Effector memory CD4-positive, alpha-beta T cell (primary cell): ENCODE results near the gene MEF2C.

ENCODE experiments used
- DNase-seq, 3 donors: peaks; one replicate each; pipeline ENCODE4 v3.0.0-alpha.2; 2020
- H3K27ac ChIP-seq: 2 replicates; pipeline ENCODE4 v1.7.0; 2013; ENCODE audit warnings: mild to moderate bottlenecking, low read length, moderate library complexity; ENCODE audit not compliant: insufficient read depth, poor library complexity, severe bottlenecking
- H3K27me3 ChIP-seq: replicated peaks from 2 replicates; pipeline ENCODE4 v1.7.0; 2013; ENCODE audit warnings: mild to moderate bottlenecking, low read length; ENCODE audit not compliant: insufficient read depth, control insufficient read depth, poor library complexity, severe bottlenecking
- H3K36me3 ChIP-seq: 2 replicates; pipeline ENCODE4 v1.7.0; 2013; ENCODE audit warnings: mild to moderate bottlenecking, low read length, moderate library complexity; ENCODE audit not compliant: control insufficient read depth, insufficient read depth
- H3K4me1 ChIP-seq: 2 replicates; pipeline ENCODE4 v1.7.0; 2013; ENCODE audit warnings: low read length, mild to moderate bottlenecking; ENCODE audit not compliant: control insufficient read depth, insufficient read depth, poor library complexity, severe bottlenecking
- H3K4me3 ChIP-seq: 2 replicates; pipeline ENCODE4 v1.7.0; 2013; ENCODE audit warnings: low read length, low read depth, mild to moderate bottlenecking; ENCODE audit not compliant: insufficient read depth, poor library complexity, severe bottlenecking
- H3K9me3 ChIP-seq: 2 replicates; pipeline ENCODE4 v1.7.0; 2013; ENCODE audit warnings: mild to moderate bottlenecking, low read length, moderate library complexity; ENCODE audit not compliant: control insufficient read depth

MEF2C gene

DNA sequence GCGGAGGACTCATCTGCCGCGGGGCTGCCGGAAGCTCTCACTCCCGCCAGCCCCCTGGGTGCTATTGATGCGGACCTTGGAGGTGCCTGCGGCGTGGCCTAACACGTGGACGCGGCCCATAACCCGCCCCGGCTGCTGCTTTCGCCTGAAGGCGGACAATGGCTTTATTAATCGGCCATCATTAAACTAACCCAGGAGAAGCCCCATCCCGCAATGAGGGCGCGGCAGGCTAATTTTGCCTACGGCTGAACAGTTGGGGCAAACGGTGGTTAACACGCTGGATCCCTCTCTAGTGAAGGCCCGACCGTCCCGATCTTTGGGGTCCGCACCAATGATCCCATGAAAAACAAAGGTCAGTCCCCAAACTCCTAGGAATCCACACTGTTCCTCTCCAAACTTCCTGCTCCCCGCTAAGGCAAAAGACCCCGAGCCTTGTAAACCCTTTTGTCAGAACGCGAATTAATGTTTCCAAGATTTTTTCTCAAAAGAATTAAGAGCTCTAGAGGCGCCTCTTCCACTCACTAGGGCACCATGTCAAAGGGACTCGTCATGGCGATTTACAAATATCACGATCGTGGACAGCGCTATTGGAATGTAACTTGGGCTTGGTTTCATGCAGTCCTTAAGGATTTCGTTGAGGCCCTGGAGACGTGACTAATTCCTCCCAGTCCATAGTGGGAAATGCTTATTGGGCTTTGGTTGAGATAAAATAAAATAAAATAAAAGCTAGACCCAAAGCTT, 193.1 kb downstream of the MEF2C start:
- H3K27me3 ChIP-seq = peaks cover 76% of the 10 kb centered on the region
- H3K36me3 ChIP-seq = no peaks in the 10 kb centered on the region
- H3K4me1 ChIP-seq = peaks cover 11% of the 10 kb centered on the region
- no peak overlapping the region for H3K4me3 ChIP-seq
- DNase-seq = no peak
- H3K27ac ChIP-seq = no peak overlapping the region
- H3K9me3 ChIP-seq = no peaks in the 10 kb centered on the region

DNA sequence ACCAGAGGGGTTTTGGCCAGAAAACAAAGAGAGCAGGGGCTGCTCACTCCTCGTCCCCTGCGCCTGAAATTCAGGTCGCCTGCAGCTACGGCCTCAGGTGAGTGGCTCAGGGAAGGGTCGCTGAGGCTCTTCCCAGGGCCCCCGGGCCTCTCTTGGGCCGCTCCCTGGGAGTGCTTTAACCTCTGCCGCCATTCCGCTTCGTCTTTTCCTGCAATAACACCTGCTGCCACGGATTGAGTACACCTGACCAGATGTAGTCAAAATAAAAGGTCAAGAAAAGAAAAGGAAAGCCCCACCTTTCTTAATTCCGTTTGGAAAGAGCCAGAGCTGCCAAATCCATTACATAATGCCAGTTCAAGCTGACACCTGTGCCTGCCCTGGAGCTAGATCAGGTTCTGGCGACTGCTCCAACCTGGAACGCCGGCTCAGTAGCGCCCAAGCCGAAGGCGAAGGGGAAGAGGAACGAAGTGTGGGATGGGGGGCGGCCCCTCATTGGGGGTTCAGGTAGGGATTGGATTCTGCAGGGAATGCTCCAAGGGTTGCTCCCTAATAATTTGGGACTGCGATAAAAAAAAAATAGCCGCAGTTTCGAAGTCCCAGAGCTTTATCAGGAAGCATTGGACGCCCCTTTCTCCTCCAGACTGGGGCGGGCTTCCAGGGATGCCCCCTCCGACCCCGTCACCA, 193.9 kb downstream of the MEF2C start:
- no peak for DNase-seq
- no peak overlapping the region for H3K4me3 ChIP-seq

DNA sequence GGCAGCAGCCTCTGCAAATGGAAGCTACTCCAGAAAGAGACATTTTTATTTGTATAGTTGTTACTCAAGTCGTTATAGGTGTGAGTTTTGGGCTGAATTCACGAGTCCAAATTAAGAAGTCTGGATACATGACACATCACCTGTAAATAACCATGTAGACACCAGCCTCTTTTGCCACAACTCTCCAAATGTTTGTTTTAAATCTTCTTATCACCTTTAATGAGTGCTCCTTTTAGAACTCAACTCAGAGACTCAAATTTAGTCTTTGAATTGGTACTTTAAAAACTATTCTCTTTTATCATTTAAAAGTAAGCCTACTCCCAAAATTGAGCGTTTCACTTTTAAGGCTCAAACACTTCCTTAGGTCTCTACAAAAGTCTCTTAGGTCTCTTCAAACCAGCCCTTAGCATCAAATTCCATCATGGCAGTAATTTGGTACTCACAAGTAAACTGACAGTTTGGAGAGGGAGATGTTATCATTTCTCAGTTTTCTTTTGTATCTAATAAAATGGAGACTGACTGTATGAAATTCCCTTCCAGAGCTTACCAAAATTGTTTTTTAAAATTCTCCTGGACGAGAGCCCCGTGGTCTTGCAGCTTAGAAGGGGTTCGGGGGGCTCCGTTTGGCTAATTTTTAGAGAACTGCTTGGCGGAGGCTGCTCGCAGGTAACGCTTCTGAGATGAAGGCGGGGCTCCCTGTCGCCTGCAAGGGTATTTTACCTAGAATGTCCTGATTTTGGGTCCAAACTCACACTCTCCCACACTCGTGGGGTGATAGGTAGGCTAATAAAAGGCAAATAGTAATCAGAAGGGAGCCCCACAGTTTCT, 194.6 kb downstream of the MEF2C start:
- Histone ChIP-seq H3K36me3 (no peaks in the 10 kb centered on the region), H3K9me3 (no peaks in the 10 kb centered on the region), H3K4me3 (no peak overlapping the region), H3K27me3 (peaks cover 85% of the 10 kb centered on the region), H3K27ac (no peak overlapping the region), H3K4me1 (peaks cover 11% of the 10 kb centered on the region)
- DNase-seq = no peak

More for the DNA sequence above, 193.9 kb downstream of the MEF2C start:
- H3K4me1 ChIP-seq = peaks cover 11% of the 10 kb centered on the region
- H3K27ac ChIP-seq = no peak overlapping the region
- no peaks in the 10 kb centered on the region for H3K36me3 ChIP-seq
- peaks cover 77% of the 10 kb centered on the region for H3K27me3 ChIP-seq
- H3K9me3 ChIP-seq = no peaks in the 10 kb centered on the region

DNA sequence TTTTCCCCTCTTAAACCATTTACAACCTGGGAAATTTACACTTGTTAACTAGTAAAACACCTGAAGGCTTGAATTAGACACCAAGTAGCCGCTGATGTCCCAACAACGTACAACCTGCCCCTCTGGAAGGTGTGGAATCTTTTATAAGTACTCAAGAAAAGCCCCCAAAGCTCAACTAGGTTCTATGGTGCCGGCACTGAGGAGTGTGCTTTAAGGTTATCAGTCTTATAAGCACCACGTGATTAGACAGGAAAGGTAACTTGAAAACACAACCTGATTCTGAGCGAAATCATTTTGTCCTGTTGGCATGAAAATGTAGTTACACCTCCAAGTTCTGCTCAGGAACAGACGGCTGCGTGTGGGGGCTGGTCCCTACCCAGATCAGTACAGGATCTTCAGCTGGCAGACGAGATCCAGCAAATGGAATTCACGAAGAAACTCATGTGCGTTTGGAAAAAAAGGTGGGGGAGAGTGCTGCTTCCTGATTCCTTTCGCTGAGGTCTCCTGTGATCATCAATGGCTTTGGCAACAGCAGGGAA, 195.5 kb downstream of the MEF2C start:
- no peak overlapping the region for H3K27ac ChIP-seq
- peaks cover 11% of the 10 kb centered on the region for H3K4me1 ChIP-seq
- H3K36me3 ChIP-seq = no peaks in the 10 kb centered on the region
- no peaks in the 10 kb centered on the region for H3K9me3 ChIP-seq
- peaks cover 80% of the 10 kb centered on the region for H3K27me3 ChIP-seq
- H3K4me3 ChIP-seq = no peak overlapping the region
- DNase-seq = no peak

DNA sequence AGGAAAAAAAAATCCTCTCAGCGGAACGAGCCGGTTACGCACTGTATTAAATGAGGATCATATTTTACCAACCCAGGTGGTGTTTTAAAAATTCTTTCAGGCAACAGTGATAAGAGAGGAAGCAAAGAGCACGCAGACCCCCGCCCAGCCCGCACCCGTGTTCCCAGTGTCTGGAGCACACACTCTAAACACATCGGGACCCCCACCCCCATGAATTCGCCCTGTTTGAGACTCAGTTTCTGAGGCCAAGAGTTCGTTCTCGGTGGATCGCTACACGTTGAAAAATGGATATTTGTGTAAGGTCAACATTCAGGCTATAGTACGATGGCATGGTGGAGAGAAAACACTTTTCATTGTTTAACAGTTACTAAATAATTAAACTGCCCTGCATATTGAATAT, 196.3 kb downstream of the MEF2C start:
- H3K4me1 ChIP-seq = peaks cover 10% of the 10 kb centered on the region
- H3K4me3 ChIP-seq = no peak overlapping the region
- no peak overlapping the region for H3K27ac ChIP-seq
- H3K36me3 ChIP-seq = no peaks in the 10 kb centered on the region
- DNase-seq = no peak
- H3K27me3 ChIP-seq = peaks cover 74% of the 10 kb centered on the region
- H3K9me3 ChIP-seq = no peaks in the 10 kb centered on the region

DNA sequence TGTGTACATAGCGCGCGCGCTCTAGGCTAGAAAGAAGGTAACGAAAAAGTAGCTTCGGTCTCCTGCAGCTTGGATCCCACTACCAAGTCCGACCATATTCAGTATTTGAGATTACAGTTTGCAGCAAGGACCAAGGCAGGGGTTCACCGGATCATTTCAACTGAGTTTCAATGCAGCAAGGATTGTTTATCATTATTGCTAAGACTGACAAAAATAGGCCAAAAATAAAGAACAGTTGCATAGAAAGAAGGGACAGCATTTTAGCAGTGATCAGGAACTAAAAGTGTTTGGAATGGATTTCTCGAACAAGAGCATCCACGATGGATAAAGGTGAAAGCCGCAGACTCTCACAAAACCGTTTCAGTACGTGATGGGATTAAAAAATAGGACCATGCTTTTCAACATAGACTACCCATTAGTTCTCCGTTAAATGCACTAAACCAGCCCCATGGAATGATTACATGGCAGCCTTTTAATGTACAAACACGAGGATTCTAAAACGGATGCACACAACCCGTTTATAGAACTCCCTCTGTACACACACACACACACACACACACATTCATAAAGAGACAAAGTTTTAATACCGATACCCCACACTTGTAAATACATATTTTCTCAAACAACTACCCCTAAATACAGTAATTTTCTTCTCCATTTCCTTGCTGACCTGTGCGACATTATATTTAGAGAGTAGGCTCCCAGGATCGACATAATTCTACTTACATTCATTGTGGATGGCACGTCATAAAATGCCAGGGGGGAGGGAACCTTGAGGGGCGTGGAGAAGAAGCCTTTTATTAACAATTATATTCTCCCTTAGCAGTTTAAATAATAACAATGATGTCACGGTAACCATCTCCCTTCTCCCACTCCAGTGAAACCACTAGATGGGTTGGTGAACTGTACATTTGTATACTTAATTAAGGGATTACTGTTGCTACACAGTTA, 197.1 kb downstream of the MEF2C start:
- Histone ChIP-seq H3K9me3 (no peaks in the 10 kb centered on the region), H3K36me3 (no peaks in the 10 kb centered on the region), H3K4me1 (peaks cover 8% of the 10 kb centered on the region), H3K4me3 (no peak overlapping the region), H3K27me3 (peaks cover 78% of the 10 kb centered on the region), H3K27ac (no peak overlapping the region)
- no peak for DNase-seq

DNA sequence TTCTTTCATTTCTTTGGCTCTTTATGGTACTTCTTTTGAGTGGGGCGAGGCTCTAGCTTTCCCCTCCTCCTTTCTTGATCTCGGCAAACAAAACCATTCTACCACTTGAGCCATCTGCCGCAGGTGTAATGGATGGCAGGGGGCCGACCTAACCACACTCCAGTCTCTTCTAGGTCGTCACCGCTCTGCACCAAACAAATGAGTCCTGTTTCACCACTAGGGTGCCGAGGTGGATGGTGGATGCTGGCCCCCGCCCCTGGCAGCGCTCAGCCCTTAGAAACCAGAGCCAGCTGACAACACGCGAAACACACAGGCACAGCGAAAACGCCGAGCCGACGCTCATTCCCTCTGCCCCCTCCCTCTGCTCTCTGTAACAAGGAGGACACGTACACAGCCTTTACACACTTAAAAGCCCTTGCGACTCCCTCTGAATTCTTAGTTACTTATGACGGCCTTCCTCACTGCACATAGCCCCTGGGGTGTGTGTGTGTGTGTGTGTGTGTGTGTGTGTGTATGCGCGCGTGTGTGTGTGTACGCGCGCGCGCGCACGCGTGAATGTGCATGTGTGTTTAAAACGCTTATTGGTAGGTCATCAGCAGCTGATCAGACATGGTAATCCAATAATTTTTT, 199.4 kb downstream of the MEF2C start:
- no peak for DNase-seq
- H3K4me3 ChIP-seq = no peak overlapping the region

DNA sequence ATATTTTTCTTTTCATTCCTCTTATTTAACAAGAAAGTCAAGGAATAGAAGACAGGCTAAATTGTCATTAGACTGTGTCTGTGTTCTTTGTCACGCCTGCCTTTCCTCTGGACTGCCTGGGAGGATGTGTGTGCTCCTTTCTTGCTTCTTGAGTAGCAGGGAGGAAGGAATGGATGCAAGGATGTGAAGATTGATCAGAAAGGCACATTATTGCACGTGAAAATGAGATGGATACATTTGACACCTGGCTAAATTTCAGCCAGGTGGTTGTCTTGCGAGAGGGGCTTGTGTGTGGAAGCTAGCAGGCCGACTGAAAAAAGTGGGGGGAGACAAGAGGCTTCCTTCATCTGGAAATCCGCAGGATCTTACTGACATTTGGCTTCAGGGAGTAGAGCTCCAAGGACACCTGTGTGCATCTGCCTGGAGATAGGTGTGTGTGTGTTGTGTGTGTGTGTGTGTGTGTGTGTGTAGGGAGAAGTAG, 200.1 kb downstream of the MEF2C start:
- Histone ChIP-seq H3K4me3 (no peak overlapping the region), H3K27ac (no peak overlapping the region), H3K36me3 (no peaks in the 10 kb centered on the region), H3K27me3 (peaks cover 83% of the 10 kb centered on the region), H3K9me3 (no peaks in the 10 kb centered on the region), H3K4me1 (peaks cover 8% of the 10 kb centered on the region)
- no peak for DNase-seq

More for the DNA sequence above, 199.4 kb downstream of the MEF2C start:
- Histone ChIP-seq H3K36me3 (no peaks in the 10 kb centered on the region), H3K9me3 (no peaks in the 10 kb centered on the region), H3K27ac (no peak overlapping the region), H3K4me1 (peaks cover 8% of the 10 kb centered on the region), H3K27me3 (peaks cover 79% of the 10 kb centered on the region)

DNA sequence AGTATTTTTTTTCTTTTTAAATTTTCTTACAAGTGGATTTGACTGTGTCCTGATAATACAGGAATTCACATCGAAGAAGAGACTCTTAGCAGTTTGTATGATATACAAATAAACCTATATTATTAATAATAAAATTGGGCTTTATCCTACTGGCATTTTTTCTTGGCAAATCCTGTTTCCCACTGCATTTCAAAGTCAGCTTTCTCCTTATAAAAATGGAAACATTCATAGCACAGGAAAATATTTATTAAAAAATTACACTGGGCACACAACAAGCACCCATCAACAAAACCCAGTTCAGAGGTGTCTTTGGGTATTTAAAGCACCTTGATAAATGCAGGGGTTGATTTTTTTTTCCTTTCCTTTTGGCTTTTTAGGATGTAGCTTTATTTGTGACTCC, 200.9 kb downstream of the MEF2C start:
- Histone ChIP-seq H3K27ac (no peak overlapping the region), H3K9me3 (no peaks in the 10 kb centered on the region), H3K4me3 (no peak overlapping the region), H3K27me3 (peaks cover 83% of the 10 kb centered on the region), H3K36me3 (no peaks in the 10 kb centered on the region), H3K4me1 (peaks cover 8% of the 10 kb centered on the region)
- no peak for DNase-seq
